SK-N-SH (cell line): Measurements from ENCODE around the gene ZFYVE9.

Experiments used
- CHD2 ChIP-seq: fragments of 150-350 bp; IDR thresholded peaks from 2 replicates; pipeline ENCODE4 v1.6.1; 2018; ENCODE audit warnings: low read length; ENCODE audit not compliant: partially characterized antibody
- ELF1 ChIP-seq: IDR thresholded peaks from 2 replicates; pipeline ENCODE4 v1.4.0; 2012
- EZH2phosphoT487 ChIP-seq: fragments of 200-600 bp; sonication (generic); IDR thresholded peaks from 2 replicates; pipeline ENCODE4 v1.6.1; 2017; ENCODE audit warnings: low read depth, mixed run types, mild to moderate bottlenecking, antibody characterized with exemption, moderate library complexity, borderline replicate concordance
- SIN3A ChIP-seq: IDR thresholded peaks from 2 replicates; pipeline ENCODE4 v1.6.1; 2012; ENCODE audit warnings: low read depth, mild to moderate bottlenecking, low read length, moderate library complexity, borderline replicate concordance
- SMC3 ChIP-seq: IDR thresholded peaks from 2 replicates; pipeline ENCODE4 v1.6.1; 2012; ENCODE audit warnings: low read depth, low read length, improper control_type of control experiment
- TF ChIP-seq, protein P1 (sequence below): fragments of 200-600 bp; sonication (generic); IDR thresholded peaks from 2 replicates; pipeline ENCODE4 v1.6.1; 2017; ENCODE audit warnings: antibody characterized with exemption, mild to moderate bottlenecking, moderate library complexity

DNA sequence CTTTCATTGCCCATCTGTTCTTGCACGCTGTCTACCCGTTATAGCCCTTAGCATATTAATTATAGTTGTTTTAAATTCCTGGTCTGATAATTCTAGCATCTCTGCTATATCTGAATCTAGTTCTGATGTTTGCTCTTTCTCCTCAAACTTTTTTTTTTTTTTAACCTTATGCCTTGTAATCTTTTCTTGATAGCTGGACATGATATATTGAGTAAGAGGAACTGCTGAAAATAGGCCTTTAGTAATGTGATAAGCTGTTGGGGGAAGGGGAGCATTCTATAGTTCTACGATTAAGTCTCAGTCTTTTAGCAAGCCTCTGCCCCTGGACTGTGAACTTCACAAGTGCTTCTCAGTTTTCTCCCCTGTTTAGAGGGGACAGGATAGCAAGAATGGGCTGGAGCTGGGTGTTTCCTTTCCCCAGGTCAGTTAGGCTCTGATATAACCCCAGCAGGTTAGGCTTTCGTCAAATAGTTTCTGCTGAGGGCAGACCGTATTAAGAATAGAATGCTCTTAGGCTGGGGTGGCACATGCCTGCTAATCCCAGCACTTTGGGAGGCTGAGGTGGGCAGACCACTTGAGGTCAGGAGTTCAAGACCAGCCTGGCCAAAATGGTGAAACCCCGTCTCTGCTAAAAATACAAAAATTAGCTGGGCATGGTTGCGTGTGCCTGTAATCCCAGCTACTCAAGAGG lies 62.2 kb downstream of the ZFYVE9 start:
- TF ChIP-seq SMC3: no peak
- no peak for TF ChIP-seq ELF1
- no peak for TF ChIP-seq EZH2phosphoT487
- no peak for TF ChIP-seq CHD2
- TF ChIP-seq, protein P1, sequence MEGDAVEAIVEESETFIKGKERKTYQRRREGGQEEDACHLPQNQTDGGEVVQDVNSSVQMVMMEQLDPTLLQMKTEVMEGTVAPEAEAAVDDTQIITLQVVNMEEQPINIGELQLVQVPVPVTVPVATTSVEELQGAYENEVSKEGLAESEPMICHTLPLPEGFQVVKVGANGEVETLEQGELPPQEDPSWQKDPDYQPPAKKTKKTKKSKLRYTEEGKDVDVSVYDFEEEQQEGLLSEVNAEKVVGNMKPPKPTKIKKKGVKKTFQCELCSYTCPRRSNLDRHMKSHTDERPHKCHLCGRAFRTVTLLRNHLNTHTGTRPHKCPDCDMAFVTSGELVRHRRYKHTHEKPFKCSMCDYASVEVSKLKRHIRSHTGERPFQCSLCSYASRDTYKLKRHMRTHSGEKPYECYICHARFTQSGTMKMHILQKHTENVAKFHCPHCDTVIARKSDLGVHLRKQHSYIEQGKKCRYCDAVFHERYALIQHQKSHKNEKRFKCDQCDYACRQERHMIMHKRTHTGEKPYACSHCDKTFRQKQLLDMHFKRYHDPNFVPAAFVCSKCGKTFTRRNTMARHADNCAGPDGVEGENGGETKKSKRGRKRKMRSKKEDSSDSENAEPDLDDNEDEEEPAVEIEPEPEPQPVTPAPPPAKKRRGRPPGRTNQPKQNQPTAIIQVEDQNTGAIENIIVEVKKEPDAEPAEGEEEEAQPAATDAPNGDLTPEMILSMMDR: no peak
- no peak for TF ChIP-seq SIN3A
